HG03460 (cell line): ENCODE measurements around the gene MON1A.

ENCODE experiments used
- ATAC-seq: cut with Tn5 transposase; IDR thresholded peaks from one replicate; pipeline ENCODE4 v1.9.1; 2021; ENCODE audit not compliant: unreplicated experiment

Gene MON1A

GRCh38 chr3:49895791-49896190 is 33.8 kb downstream of the MON1A start:
- no peak for ATAC-seq

- no peak for ATAC-seq
These were observed 40.3 kb downstream of the MON1A start for GRCh38 chr3:49889296-49889695.

- ATAC-seq, result no peak
These were observed 42.7 kb downstream of the MON1A start for GRCh38 chr3:49886922-49887265.

- no peak for ATAC-seq
These were observed 45.6 kb downstream of the MON1A start for GRCh38 chr3:49883998-49884397.

- ATAC-seq, result no peak
These were observed 47.4 kb downstream of the MON1A start for GRCh38 chr3:49882166-49882565.

- ATAC-seq, result no peak
These were observed 48.9 kb downstream of the MON1A start for GRCh38 chr3:49880581-49881315.

GRCh38 chr3:49879721-49880120 is 49.9 kb downstream of the MON1A start:
- ATAC-seq, result no peak

- ATAC-seq, result no peak
These were observed 50.9 kb downstream of the MON1A start for GRCh38 chr3:49878686-49879085.

- ATAC-seq, result no peak
These were observed 51.9 kb downstream of the MON1A start for GRCh38 chr3:49877716-49878115.

GRCh38 chr3:49876567-49876966 is 53.0 kb downstream of the MON1A start:
- ATAC-seq, result no peak

GRCh38 chr3:49873623-49874022 is 56.0 kb downstream of the MON1A start:
- ATAC-seq, result no peak

- ATAC-seq, result no peak
These were observed 56.8 kb downstream of the MON1A start for GRCh38 chr3:49872801-49873281.

GRCh38 chr3:49871531-49872153 is 58.0 kb downstream of the MON1A start:
- ATAC-seq, result no peak

- no peak for ATAC-seq
These were observed 60.0 kb downstream of the MON1A start, which contains the start of gene CAMKV for GRCh38 chr3:49869525-49870126. TSS of gene CAMKV (minus strand) at chr3:49869906. CDS start at chr3:49862388, 7,518 bp downstream.

- no peak for ATAC-seq
These were observed 60.6 kb downstream of the MON1A start for GRCh38 chr3:49868862-49869466.

GRCh38 chr3:49867871-49868321 is 61.7 kb downstream of the MON1A start:
- ATAC-seq, result no peak

GRCh38 chr3:49867400-49867799 is 62.2 kb downstream of the MON1A start:
- ATAC-seq, result no peak

- no peak for ATAC-seq
These were observed 64.3 kb downstream of the MON1A start for GRCh38 chr3:49865198-49865784.

GRCh38 chr3:49864505-49864904 is 65.1 kb downstream of the MON1A start:
- ATAC-seq, result no peak

- ATAC-seq, result no peak
These were observed 69.9 kb downstream of the MON1A start for GRCh38 chr3:49859576-49860305.
